Activated T-helper 17 cell treated with anti-CD3 and anti-CD28 coated beads, Interleukin-2, amount 50 U/mL, for 72 hours (primary cell): ENCODE measurements around the gene BCAS3. TPM values are rescaled to one million over a fixed set of nuclear protein-coding genes. Genes with fewer than 3 reads are reported as not detected.

Experiments
- ATAC-seq: fragments of 150-1000 bp; cut with Tn5 transposase; replicated peaks from 2 replicates; pipeline ENCODE4 v1.10.0; 2021; ENCODE audit warnings: mild to moderate bottlenecking, moderate library complexity
- H3K27ac Mint-ChIP-seq: one replicate; pipeline ENCODE4 v1.8.0; 2022; ENCODE audit warnings: mixed read lengths
- H3K27me3 Mint-ChIP-seq: one replicate; pipeline ENCODE4 v1.8.0; 2022; ENCODE audit warnings: mixed read lengths
- H3K36me3 Mint-ChIP-seq: one replicate; pipeline ENCODE4 v1.8.0; 2022; ENCODE audit warnings: low read depth, mild to moderate bottlenecking, mixed read lengths
- H3K4me1 Mint-ChIP-seq: one replicate; pipeline ENCODE4 v1.8.0; 2022; ENCODE audit warnings: mixed read lengths
- H3K4me3 Mint-ChIP-seq: one replicate; pipeline ENCODE4 v1.8.0; 2022; ENCODE audit warnings: mild to moderate bottlenecking, mixed read lengths
- H3K9me3 Mint-ChIP-seq: one replicate; pipeline ENCODE4 v1.8.0; 2022; ENCODE audit warnings: mixed read lengths
- total RNA-seq, 2 donors: library from RNA; stranded (reverse); gene quantifications; one replicate each; pipeline ENCODE4 v1.2.3, GENCODE V29; 2022

The BCAS3 gene
- total RNA-seq, 2 donors from 2014 or later: 11.6 to 15.0 TPM

GRCh38 chr17:61199431-61200338, 522.0 kb downstream of the BCAS3 start:
- no peaks in the 10 kb centered on the region for H3K4me1 Mint-ChIP-seq
- no peak overlapping the region for H3K4me3 Mint-ChIP-seq
- no peaks in the 10 kb centered on the region for H3K9me3 Mint-ChIP-seq
- no peak overlapping the region for H3K27ac Mint-ChIP-seq
- H3K36me3 Mint-ChIP-seq: no peaks in the 10 kb centered on the region
- H3K27me3 Mint-ChIP-seq: no peaks in the 10 kb centered on the region
- ATAC-seq: no peak

- ATAC-seq: no peak
- Mint-ChIP-seq H3K36me3 (no peaks in the 10 kb centered on the region), H3K4me3 (no peak overlapping the region), H3K9me3 (no peaks in the 10 kb centered on the region), H3K27ac (no peak overlapping the region), H3K27me3 (no peaks in the 10 kb centered on the region), H3K4me1 (no peaks in the 10 kb centered on the region)
Observed at GRCh38 chr17:61200339-61200715, 522.7 kb downstream of the BCAS3 start.

- no peaks in the 10 kb centered on the region for H3K4me1 Mint-ChIP-seq
- no peak overlapping the region for H3K27ac Mint-ChIP-seq
- H3K9me3 Mint-ChIP-seq: no peaks in the 10 kb centered on the region
- ATAC-seq: no peak
- H3K36me3 Mint-ChIP-seq: no peaks in the 10 kb centered on the region
- no peaks in the 10 kb centered on the region for H3K27me3 Mint-ChIP-seq
- no peak overlapping the region for H3K4me3 Mint-ChIP-seq
Observed at GRCh38 chr17:61201211-61201610, 523.6 kb downstream of the BCAS3 start.

DNA sequence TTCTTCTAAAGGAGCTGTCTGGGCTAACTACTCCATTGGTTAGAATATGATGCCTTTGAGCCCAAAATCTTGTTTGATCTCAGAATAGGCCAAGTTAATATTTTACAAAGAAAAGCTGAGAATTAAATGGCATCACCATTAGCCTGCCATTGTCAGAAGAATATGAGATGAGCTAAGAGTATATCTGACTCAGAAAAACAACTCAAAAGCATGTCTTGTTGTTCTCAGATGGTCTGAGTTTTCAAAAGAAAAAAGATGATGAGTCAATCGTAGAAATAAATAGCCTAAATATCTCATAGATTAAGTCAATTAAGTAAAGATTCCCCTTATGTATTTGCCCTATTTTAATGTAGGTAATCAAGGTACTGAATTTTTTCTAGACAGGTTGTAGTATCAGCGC, 524.9 kb downstream of the BCAS3 start:
- no peaks in the 10 kb centered on the region for H3K27me3 Mint-ChIP-seq
- H3K9me3 Mint-ChIP-seq: no peaks in the 10 kb centered on the region
- no peaks in the 10 kb centered on the region for H3K4me1 Mint-ChIP-seq
- no peak overlapping the region for H3K27ac Mint-ChIP-seq
- no peaks in the 10 kb centered on the region for H3K36me3 Mint-ChIP-seq
- ATAC-seq: no peak
- H3K4me3 Mint-ChIP-seq: no peak overlapping the region

GRCh38 chr17:61203671-61204131, 526.0 kb downstream of the BCAS3 start:
- Mint-ChIP-seq H3K9me3 (no peaks in the 10 kb centered on the region), H3K27ac (no peak overlapping the region), H3K36me3 (no peaks in the 10 kb centered on the region), H3K4me3 (no peak overlapping the region), H3K27me3 (no peaks in the 10 kb centered on the region), H3K4me1 (no peaks in the 10 kb centered on the region)
- no peak for ATAC-seq

DNA sequence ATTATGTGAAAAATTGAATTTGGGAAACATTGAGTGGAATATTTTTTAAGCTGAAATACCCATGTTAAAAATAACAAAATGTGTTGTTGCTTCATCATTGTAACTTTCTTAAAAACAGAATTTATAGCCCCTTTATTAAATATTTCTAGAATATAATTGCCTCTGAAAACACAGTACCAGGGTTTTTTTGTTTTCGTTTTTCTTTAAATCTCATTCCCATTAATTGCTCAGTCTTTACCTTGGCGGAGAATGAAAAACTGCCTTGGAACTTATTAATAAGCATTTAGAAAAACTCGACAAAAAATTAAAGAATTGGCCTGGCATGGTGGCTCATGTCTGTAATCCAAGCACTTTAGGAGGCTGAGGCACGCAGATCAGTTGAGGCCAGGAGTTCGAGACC, 526.8 kb downstream of the BCAS3 start:
- ATAC-seq: no peak
- no peaks in the 10 kb centered on the region for H3K36me3 Mint-ChIP-seq
- no peak overlapping the region for H3K4me3 Mint-ChIP-seq
- no peaks in the 10 kb centered on the region for H3K27me3 Mint-ChIP-seq
- no peaks in the 10 kb centered on the region for H3K4me1 Mint-ChIP-seq
- no peaks in the 10 kb centered on the region for H3K9me3 Mint-ChIP-seq
- no peak overlapping the region for H3K27ac Mint-ChIP-seq

DNA sequence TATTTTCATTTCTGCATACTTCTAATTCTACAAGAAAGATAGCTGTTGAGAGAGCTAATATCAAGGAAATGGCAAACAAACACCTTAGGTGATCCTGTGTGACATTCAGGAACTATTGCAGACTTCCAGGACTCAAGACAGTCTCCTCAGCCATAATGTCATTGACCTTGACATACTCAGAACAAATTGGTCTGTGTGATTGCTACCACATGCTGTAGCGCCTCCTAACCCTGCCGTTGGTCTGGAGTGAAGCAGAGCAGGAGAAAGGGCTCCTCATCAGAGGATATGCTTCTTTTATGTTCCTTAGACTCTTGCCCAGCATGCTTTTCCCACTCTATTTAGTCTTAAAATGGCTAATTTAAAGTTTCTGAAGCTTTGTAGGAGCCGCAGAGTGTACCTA, 527.8 kb downstream of the BCAS3 start:
- no peak overlapping the region for H3K27ac Mint-ChIP-seq
- H3K36me3 Mint-ChIP-seq: no peaks in the 10 kb centered on the region
- no peaks in the 10 kb centered on the region for H3K27me3 Mint-ChIP-seq
- H3K9me3 Mint-ChIP-seq: no peaks in the 10 kb centered on the region
- ATAC-seq: no peak
- no peak overlapping the region for H3K4me3 Mint-ChIP-seq
- no peaks in the 10 kb centered on the region for H3K4me1 Mint-ChIP-seq

DNA sequence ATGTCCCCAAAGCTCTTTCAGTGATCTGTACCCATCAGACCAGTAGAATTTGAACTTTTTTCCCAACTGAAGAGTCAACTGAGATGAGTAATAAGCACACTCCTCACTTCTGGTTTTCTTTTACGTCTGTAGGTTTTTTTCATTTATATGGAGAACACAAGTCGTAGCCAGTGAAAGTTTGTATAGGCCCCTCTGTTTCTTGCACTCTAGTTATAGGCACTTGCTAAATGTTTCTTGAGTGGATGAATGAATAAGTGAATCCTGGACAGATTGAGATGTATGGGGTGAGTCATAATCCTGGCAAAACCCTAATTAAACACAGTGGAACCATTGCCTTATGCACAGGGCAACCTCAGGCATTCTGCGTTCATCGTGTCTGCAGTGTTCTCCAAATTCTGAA, 528.3 kb downstream of the BCAS3 start:
- H3K4me1 Mint-ChIP-seq: no peaks in the 10 kb centered on the region
- no peak overlapping the region for H3K27ac Mint-ChIP-seq
- no peaks in the 10 kb centered on the region for H3K27me3 Mint-ChIP-seq
- no peaks in the 10 kb centered on the region for H3K9me3 Mint-ChIP-seq
- H3K36me3 Mint-ChIP-seq: no peaks in the 10 kb centered on the region
- H3K4me3 Mint-ChIP-seq: no peak overlapping the region
- no peak for ATAC-seq

DNA sequence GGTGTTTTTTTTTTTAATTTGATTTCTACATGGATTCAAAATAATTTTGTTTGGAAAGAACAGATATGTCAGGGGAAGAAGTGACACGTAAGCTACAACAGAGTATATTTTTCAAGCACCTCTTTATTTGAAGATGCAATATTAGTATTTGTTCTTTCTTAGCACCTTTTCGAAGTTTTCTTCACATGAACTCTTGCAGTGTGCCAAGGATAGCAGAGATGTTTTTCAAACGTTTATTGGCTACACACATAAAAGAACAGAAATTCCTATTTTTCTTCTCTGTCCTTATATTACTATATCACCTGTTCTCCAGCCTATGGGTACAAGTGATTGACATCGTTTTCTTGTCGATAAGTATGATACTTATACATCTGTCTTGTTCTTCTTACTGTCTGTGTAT, 529.3 kb downstream of the BCAS3 start:
- Mint-ChIP-seq H3K4me3 (no peak overlapping the region), H3K9me3 (no peaks in the 10 kb centered on the region), H3K4me1 (no peaks in the 10 kb centered on the region), H3K27ac (no peak overlapping the region), H3K27me3 (no peaks in the 10 kb centered on the region), H3K36me3 (no peaks in the 10 kb centered on the region)
- ATAC-seq: no peak

DNA sequence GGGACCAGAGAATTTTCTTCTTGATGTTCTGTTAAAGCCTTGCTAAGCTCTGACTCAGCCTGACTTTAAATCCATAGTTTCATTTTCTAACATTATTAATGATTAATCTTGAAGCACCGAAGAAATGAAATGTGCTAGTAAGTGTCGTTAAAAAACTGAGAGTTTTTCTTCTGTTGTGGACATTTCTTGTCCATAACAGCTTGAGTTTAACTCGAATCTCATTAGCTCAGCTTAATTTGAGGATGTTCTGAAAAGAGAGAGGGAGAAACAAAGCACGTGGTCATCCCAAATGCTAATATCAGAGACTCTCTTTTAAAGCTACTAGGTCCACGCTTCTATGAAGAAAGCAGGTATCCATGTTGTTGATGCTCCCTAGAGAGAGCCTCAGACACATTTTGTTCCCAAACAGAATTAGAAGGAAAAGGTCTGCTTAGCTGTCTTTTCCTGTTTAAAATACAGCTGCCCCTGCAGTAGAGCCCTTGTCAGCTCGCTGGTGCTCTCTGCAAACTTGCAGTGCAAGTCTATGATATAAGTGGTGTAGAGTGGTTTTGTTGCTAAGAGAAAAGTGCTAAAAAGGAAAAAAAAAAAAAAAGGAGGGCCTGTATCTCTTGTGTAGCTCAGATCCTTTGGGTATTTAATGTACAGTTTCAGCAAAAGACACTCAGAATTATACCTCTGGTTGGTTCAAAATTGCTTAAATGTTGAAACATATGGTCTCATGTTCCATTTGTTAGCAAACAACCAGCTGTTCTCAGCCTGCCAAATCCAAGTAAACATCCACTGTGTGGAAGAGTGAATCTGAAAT, 530.9 kb downstream of the BCAS3 start:
- H3K4me3 Mint-ChIP-seq: no peak overlapping the region
- no peaks in the 10 kb centered on the region for H3K36me3 Mint-ChIP-seq
- peaks cover under 1% of the 10 kb centered on the region for H3K4me1 Mint-ChIP-seq
- no peak overlapping the region for H3K27ac Mint-ChIP-seq
- H3K9me3 Mint-ChIP-seq: no peaks in the 10 kb centered on the region
- no peak for ATAC-seq
- H3K27me3 Mint-ChIP-seq: no peaks in the 10 kb centered on the region

GRCh38 chr17:61209106-61209439, 531.4 kb downstream of the BCAS3 start:
- ATAC-seq: no peak
- no peaks in the 10 kb centered on the region for H3K27me3 Mint-ChIP-seq
- H3K27ac Mint-ChIP-seq: no peak overlapping the region
- peaks cover 3% of the 10 kb centered on the region for H3K4me1 Mint-ChIP-seq
- no peak overlapping the region for H3K4me3 Mint-ChIP-seq
- H3K36me3 Mint-ChIP-seq: no peaks in the 10 kb centered on the region
- H3K9me3 Mint-ChIP-seq: no peaks in the 10 kb centered on the region

DNA sequence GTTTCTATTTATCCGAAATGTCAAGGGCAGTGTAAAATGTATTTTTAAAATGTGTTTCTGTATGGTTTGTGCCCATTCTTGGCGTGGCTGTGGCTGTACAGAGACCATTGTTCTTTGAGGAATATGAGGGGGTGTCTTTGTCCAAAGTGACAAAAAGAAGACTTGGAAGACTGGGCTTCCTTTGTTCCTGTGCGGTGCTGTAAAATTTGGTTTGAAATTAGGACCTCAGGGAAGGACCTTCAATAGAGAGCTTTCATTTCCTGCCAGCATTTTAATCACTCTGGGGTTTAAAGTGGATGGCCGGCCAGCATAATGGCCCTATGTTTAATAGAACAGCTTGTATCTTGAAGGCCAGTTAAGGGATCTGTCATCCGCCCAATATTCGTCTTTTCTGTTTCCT, 531.9 kb downstream of the BCAS3 start:
- Mint-ChIP-seq H3K4me1 (peaks cover 3% of the 10 kb centered on the region), H3K9me3 (no peaks in the 10 kb centered on the region), H3K27me3 (no peaks in the 10 kb centered on the region), H3K36me3 (no peaks in the 10 kb centered on the region), H3K4me3 (no peak overlapping the region), H3K27ac (no peak overlapping the region)
- no peak for ATAC-seq

DNA sequence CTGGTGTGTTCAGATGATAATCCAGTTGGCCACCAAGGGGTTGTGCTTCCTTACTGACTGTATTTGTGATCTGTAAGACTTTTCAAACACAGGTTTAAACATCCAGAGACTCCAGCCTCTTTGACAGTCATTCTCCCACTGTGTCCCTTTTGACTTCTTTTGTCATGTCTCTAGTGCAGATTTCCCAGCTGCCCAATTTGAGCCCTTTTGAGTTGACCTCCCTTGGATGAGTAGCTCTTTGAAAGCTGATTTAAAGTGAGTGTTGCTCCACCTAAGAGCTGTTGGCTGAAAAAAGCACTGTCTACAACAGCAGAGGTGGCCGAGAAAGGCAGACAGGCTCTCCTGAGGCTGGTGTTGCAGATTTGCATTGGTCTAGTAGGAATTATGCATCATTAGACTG, 533.6 kb downstream of the BCAS3 start:
- no peaks in the 10 kb centered on the region for H3K9me3 Mint-ChIP-seq
- no peaks in the 10 kb centered on the region for H3K36me3 Mint-ChIP-seq
- H3K27me3 Mint-ChIP-seq: no peaks in the 10 kb centered on the region
- ATAC-seq: no peak
- no peak overlapping the region for H3K4me3 Mint-ChIP-seq
- H3K27ac Mint-ChIP-seq: no peak overlapping the region
- peaks cover 3% of the 10 kb centered on the region for H3K4me1 Mint-ChIP-seq

DNA sequence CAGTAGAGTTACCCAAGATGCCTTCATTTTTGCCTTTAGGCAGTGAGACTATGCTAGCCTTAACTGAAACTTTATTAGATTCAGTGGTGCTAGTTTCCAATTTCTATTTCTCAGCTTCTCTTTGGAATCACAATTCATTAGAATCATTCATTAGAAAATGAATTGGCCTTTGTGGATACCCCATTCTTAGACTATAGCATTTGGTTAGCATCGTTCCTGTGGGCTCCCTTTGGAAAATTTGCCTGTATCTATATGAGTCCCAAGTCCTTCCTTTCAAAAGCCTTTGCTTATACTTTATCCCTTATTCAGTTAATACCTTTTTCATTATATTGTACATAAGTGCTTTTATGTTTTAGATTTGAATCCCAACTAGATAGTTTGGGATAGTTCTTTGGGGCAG, 535.0 kb downstream of the BCAS3 start:
- Mint-ChIP-seq H3K9me3 (no peaks in the 10 kb centered on the region), H3K4me3 (no peak overlapping the region), H3K27ac (no peak overlapping the region), H3K4me1 (peaks cover 3% of the 10 kb centered on the region), H3K36me3 (no peaks in the 10 kb centered on the region), H3K27me3 (no peaks in the 10 kb centered on the region)
- no peak for ATAC-seq

GRCh38 chr17:61214753-61215152, 537.1 kb downstream of the BCAS3 start:
- ATAC-seq: no peak
- H3K36me3 Mint-ChIP-seq: no peaks in the 10 kb centered on the region
- H3K9me3 Mint-ChIP-seq: no peaks in the 10 kb centered on the region
- H3K4me1 Mint-ChIP-seq: peaks cover 15% of the 10 kb centered on the region
- H3K27ac Mint-ChIP-seq: no peak overlapping the region
- no peak overlapping the region for H3K4me3 Mint-ChIP-seq
- H3K27me3 Mint-ChIP-seq: no peaks in the 10 kb centered on the region
